ENCODE measurements around the gene RFX2. TPM values are rescaled to one million over a fixed set of nuclear protein-coding genes. Genes with fewer than 3 reads are reported as not detected.

Gene RFX2
- total RNA-seq (10 to 100 TPM in 6 of 7 donors, 1 to 10 TPM in 1; 9.7 to 31.2 (median 14.1) TPM), polyA plus RNA-seq (10 to 100 TPM in 1 of 2 donors, 1 to 10 TPM in 1; 5.9 to 10.7 TPM)
- long read RNA-seq, donor 1, partial matches to known transcripts = 32 of 43 reads
- long read RNA-seq, donor 1, other reads (novel, unspliced or antisense) = 7 of 43 reads
- long read RNA-seq, donor 2 = 0 reads
- long read RNA-seq, donor 3, transcript RFX2-201 (18 exons, 3,993 nt) = minor isoform, 5 of 54 reads
- long read RNA-seq, donor 3, transcript RFX2-222 (17 exons, 2,578 nt) = major isoform, 7 of 54 reads
- long read RNA-seq, donor 3, partial matches to known transcripts = 23 of 54 reads
- long read RNA-seq, donor 3, other reads (novel, unspliced or antisense) = 16 of 54 reads

GRCh38 chr19:6110360-6110977 is at the start of gene RFX2:
TSS of gene RFX2 (minus strand) at chr19:6110500. CDS start at chr19:6047496, 63,004 bp downstream.
- TF ChIP-seq POLR2A (IDR thresholded peaks at IDR 0.05) = peak; percentile 70
- TF ChIP-seq CTCF (IDR thresholded peaks at IDR 0.05) = no peak
- peak; percentile 38 for TF ChIP-seq EP300 (IDR thresholded peaks at IDR 0.05)

GRCh38 chr19:6156033-6156432 is 45.7 kb upstream of the RFX2 start:
- no peaks in the 10 kb centered on the region for H3K4me1 ChIP-seq (ENCODE audit: insufficient read depth)
- no peak overlapping the region for H3K4me3 ChIP-seq
- no peak for TF ChIP-seq EP300 (IDR thresholded peaks at IDR 0.05)
- no peak for TF ChIP-seq POLR2A (IDR thresholded peaks at IDR 0.05)
- TF ChIP-seq CTCF (IDR thresholded peaks at IDR 0.05) = no peak
- no peaks in the 10 kb centered on the region for H3K27me3 ChIP-seq
- intact Hi-C loops (cut with DNase I) = no loop called here
- H3K9me3 ChIP-seq = peaks cover 3 to 4% of the 10 kb centered on the region in 2 donors
- H3K27ac ChIP-seq = no peak overlapping the region
- whole genome bisulfite sequencing, 3 donors = 53 to 58% (median 56%) methylated on average over 2 of the region's 2 CpGs
- H3K36me3 ChIP-seq = no peaks in the 10 kb centered on the region
- no peak for DNase-seq

More at GRCh38 chr19:6110360-6110977, at the start of gene RFX2:
- peak within 1 kb of the TSS; percentile 2 to 49 for H3K27ac ChIP-seq
- H3K27me3 ChIP-seq = no peaks in the 10 kb centered on the region
- WGBS, 3 donors = 0% methylated on average over 53 to 75 of the region's 75 CpGs
- intact Hi-C loops (cut with DNase I) = loop anchor here in 2 of 4 donors (2.0 to 5.0 kb wide), 2 partner anchors 52 to 58 kb away; no protein-coding TSS in a partner anchor
- no peaks in the 10 kb centered on the region for H3K4me1 ChIP-seq (ENCODE audit: insufficient read depth)
- peak within 1 kb of the TSS; percentile 85 for H3K4me3 ChIP-seq
- DNase-seq = peak; percentile 99
- no peaks in the 10 kb centered on the region for H3K9me3 ChIP-seq
- no peaks in the 10 kb centered on the region for H3K36me3 ChIP-seq

- TF ChIP-seq EP300 (IDR thresholded peaks at IDR 0.05) (no peak), POLR2A (IDR thresholded peaks at IDR 0.05) (no peak), CTCF (IDR thresholded peaks at IDR 0.05) (no peak)
- Histone ChIP-seq H3K36me3 (no peaks in the 10 kb centered on the region), H3K4me3 (no peak overlapping the region), H3K4me1 (ENCODE audit: insufficient read depth) (no peaks in the 10 kb centered on the region), H3K27ac (no peak overlapping the region), H3K27me3 (no peaks in the 10 kb centered on the region), H3K9me3 (no peaks in the 10 kb centered on the region)
- WGBS, 3 donors = 77 to 91% (median 78%) methylated on average over 8 of the region's 8 CpGs
- no peak for DNase-seq
- intact Hi-C loops (cut with DNase I) = no loop called here
Observed at GRCh38 chr19:6150289-6150688, 40.0 kb upstream of the RFX2 start.

GRCh38 chr19:6141217-6141616 is 30.9 kb upstream of the RFX2 start:
- H3K9me3 ChIP-seq = no peaks in the 10 kb centered on the region
- no peak for TF ChIP-seq EP300 (IDR thresholded peaks at IDR 0.05)
- no peak for TF ChIP-seq CTCF (IDR thresholded peaks at IDR 0.05)
- TF ChIP-seq POLR2A (IDR thresholded peaks at IDR 0.05) = no peak
- DNase-seq = no peak
- no peak overlapping the region for H3K4me3 ChIP-seq
- WGBS, 3 donors = 35 to 64% (median 59%) methylated on average over 1 of the region's 1 CpG
- H3K4me1 ChIP-seq (ENCODE audit: insufficient read depth) = no peaks in the 10 kb centered on the region
- intact Hi-C loops (cut with DNase I) = no loop called here
- no peak overlapping the region for H3K27ac ChIP-seq
- H3K36me3 ChIP-seq = no peaks in the 10 kb centered on the region
- no peaks in the 10 kb centered on the region for H3K27me3 ChIP-seq

All from ovary (tissue), 10 donors.